ENCODE results near the gene ZNF618.
"Not testable (repeated sequence)": the region's sequence is repeated elsewhere in the genome, so short reads cannot be mapped to it uniquely, and the experiment has no call there.

The ZNF618 gene

GRCh38 chr9:114034196-114034595 is 158.1 kb downstream of the ZNF618 start:
- Histone ChIP-seq H3K9ac (ENCODE audit: low read depth, low read length) (no peak overlapping the region), H3K27me3 (ENCODE audit: control insufficient read depth, insufficient read depth, low read length) (no peaks in the 10 kb centered on the region), H3K4me1 (ENCODE audit: control insufficient read depth, insufficient read depth, low read length) (peaks cover 7% of the 10 kb centered on the region), H3K36me3 (ENCODE audit: control insufficient read depth, insufficient read depth, low read length) (peaks cover 13% of the 10 kb centered on the region), H3K9me3 (ENCODE audit: control insufficient read depth, insufficient read depth, low read length) (no peaks in the 10 kb centered on the region), H3K4me3 (ENCODE audit: low read depth, low read length) (no peak overlapping the region)

DNA sequence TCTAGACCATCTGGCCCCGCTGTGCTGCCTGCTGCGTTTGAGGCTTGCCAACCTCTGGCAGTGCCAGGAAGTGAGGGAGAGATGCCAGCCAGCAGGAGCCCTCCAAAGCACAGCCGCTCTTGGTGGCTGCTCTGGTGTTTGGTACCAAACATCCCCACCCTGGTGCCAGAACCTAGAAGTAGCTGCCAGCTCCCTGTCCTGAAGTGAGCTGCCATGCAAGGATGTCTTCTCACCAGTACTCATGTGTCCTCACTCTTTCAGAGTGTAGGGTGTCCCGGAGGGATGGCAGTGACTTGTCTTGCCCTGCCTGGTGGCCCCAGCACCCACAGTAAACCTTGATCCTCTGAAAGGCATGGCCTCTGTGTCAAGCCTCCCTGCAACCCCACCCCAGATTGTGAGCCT is 158.6 kb downstream of the ZNF618 start:
- Histone ChIP-seq H3K4me3 (ENCODE audit: low read depth, low read length) (no peak overlapping the region), H3K27me3 (ENCODE audit: control insufficient read depth, insufficient read depth, low read length) (no peaks in the 10 kb centered on the region), H3K9me3 (ENCODE audit: control insufficient read depth, insufficient read depth, low read length) (no peaks in the 10 kb centered on the region), H3K36me3 (ENCODE audit: control insufficient read depth, insufficient read depth, low read length) (peaks cover 18% of the 10 kb centered on the region), H3K9ac (ENCODE audit: low read depth, low read length) (no peak overlapping the region), H3K4me1 (ENCODE audit: control insufficient read depth, insufficient read depth, low read length) (peaks cover 7% of the 10 kb centered on the region)

- H3K27me3 ChIP-seq (ENCODE audit: control insufficient read depth, insufficient read depth, low read length), result no peaks in the 10 kb centered on the region
- peaks cover 7% of the 10 kb centered on the region for H3K4me1 ChIP-seq (ENCODE audit: control insufficient read depth, insufficient read depth, low read length)
- no peak overlapping the region for H3K9ac ChIP-seq (ENCODE audit: low read depth, low read length)
- no peaks in the 10 kb centered on the region for H3K9me3 ChIP-seq (ENCODE audit: control insufficient read depth, insufficient read depth, low read length)
- peaks cover 19% of the 10 kb centered on the region for H3K36me3 ChIP-seq (ENCODE audit: control insufficient read depth, insufficient read depth, low read length)
- H3K4me3 ChIP-seq (ENCODE audit: low read depth, low read length), result no peak overlapping the region
These were observed 159.2 kb downstream of the ZNF618 start for GRCh38 chr9:114035221-114035844.

DNA sequence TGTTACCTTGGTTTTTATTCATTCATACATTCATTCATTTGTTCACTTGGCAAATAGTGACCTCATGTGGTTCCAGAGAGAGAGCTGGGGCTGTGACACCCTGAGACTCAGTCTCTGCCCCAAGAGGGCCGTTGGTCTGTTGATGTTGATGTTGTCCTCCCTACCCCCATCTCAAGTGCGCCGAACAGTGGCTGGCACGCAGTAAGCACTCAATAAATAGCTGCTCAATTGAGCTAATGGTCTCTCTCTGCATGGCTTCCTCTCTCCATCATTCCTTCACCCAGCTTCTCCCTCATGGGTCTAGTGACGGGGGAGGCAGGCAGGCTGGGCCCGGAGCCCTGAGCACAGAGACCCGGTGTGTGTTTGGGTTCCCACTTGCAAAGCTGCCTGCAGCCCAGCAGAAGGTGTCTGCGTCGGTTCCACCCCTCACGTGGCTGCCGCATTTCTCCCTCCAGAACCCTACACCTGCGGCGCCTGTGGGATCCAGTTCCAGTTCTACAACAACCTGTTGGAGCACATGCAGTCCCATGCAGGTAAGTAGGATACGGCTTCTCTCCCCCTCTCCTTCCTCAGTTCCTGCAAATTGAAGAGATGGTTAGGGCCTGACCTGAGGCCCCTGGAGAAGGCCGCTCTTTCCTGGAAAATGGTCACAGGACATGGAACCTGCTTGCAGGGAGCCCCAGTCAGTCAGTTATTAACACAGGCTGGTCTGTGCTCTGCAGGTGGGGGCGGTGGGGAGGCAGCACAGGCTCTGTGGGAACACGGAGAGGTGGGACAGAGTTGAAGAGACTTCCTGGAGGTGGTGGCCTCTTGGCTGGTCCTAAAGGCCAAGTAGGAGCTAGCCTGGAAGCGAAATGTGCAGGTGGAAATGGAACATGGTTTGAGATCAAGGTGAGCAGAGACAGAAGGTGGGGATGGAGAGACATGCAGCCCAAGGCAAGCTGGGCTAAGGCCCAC is 160.0 kb downstream of the ZNF618 start:
- Histone ChIP-seq H3K9ac (ENCODE audit: low read depth, low read length) (no peak overlapping the region), H3K9me3 (ENCODE audit: control insufficient read depth, insufficient read depth, low read length) (no peaks in the 10 kb centered on the region), H3K36me3 (ENCODE audit: control insufficient read depth, insufficient read depth, low read length) (peaks cover 19% of the 10 kb centered on the region), H3K27me3 (ENCODE audit: control insufficient read depth, insufficient read depth, low read length) (no peaks in the 10 kb centered on the region), H3K4me1 (ENCODE audit: control insufficient read depth, insufficient read depth, low read length) (peaks cover 7% of the 10 kb centered on the region), H3K4me3 (ENCODE audit: low read depth, low read length) (no peak overlapping the region)

- peaks cover 17% of the 10 kb centered on the region for H3K36me3 ChIP-seq (ENCODE audit: control insufficient read depth, insufficient read depth, low read length)
- H3K4me3 ChIP-seq (ENCODE audit: low read depth, low read length), result no peak overlapping the region
- H3K9ac ChIP-seq (ENCODE audit: low read depth, low read length), result no peak overlapping the region
- H3K4me1 ChIP-seq (ENCODE audit: control insufficient read depth, insufficient read depth, low read length), result peaks cover 7% of the 10 kb centered on the region
- H3K27me3 ChIP-seq (ENCODE audit: control insufficient read depth, insufficient read depth, low read length), result no peaks in the 10 kb centered on the region
- no peaks in the 10 kb centered on the region for H3K9me3 ChIP-seq (ENCODE audit: control insufficient read depth, insufficient read depth, low read length)
These were observed 161.1 kb downstream of the ZNF618 start for GRCh38 chr9:114037249-114037648.

GRCh38 chr9:114037961-114038723 is 162.0 kb downstream of the ZNF618 start:
- H3K4me3 ChIP-seq (ENCODE audit: low read depth, low read length), result no peak overlapping the region
- H3K36me3 ChIP-seq (ENCODE audit: control insufficient read depth, insufficient read depth, low read length), result peaks cover 13% of the 10 kb centered on the region
- H3K9ac ChIP-seq (ENCODE audit: low read depth, low read length), result no peak overlapping the region
- H3K27me3 ChIP-seq (ENCODE audit: control insufficient read depth, insufficient read depth, low read length), result no peaks in the 10 kb centered on the region
- no peaks in the 10 kb centered on the region for H3K9me3 ChIP-seq (ENCODE audit: control insufficient read depth, insufficient read depth, low read length)
- peaks cover 7% of the 10 kb centered on the region for H3K4me1 ChIP-seq (ENCODE audit: control insufficient read depth, insufficient read depth, low read length)

DNA sequence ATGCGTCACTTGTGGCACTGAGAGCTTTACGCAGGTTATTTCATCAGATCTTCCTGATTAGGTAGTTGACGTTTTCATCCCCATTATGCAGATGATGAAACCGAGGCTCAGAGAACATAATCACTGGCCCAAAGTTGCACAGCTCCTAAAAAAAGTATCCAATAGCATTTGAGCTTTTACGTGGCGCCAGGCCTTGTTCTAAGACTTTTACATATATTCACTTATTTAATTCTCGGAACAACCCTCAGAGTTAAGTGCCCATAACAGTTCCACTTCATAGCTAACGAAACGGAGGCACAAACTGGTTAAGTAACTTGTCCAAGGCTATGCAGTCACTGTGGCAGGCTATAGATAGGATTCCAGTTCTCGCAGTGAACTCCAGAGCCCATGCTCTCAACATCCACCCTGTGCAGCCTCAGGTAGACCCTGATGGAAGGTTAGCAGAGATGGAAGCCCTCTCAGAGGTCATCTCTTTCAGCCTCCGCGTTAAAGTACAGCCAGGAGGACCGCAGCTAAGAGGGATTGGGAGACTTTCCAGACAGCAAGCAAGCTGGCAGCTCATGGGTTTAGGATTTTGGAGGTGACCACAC is 162.7 kb downstream of the ZNF618 start:
- no peaks in the 10 kb centered on the region for H3K9me3 ChIP-seq (ENCODE audit: control insufficient read depth, insufficient read depth, low read length)
- no peak overlapping the region for H3K4me3 ChIP-seq (ENCODE audit: low read depth, low read length)
- H3K36me3 ChIP-seq (ENCODE audit: control insufficient read depth, insufficient read depth, low read length), result peaks cover 13% of the 10 kb centered on the region
- peaks cover 7% of the 10 kb centered on the region for H3K4me1 ChIP-seq (ENCODE audit: control insufficient read depth, insufficient read depth, low read length)
- no peaks in the 10 kb centered on the region for H3K27me3 ChIP-seq (ENCODE audit: control insufficient read depth, insufficient read depth, low read length)
- H3K9ac ChIP-seq (ENCODE audit: low read depth, low read length), result no peak overlapping the region

DNA sequence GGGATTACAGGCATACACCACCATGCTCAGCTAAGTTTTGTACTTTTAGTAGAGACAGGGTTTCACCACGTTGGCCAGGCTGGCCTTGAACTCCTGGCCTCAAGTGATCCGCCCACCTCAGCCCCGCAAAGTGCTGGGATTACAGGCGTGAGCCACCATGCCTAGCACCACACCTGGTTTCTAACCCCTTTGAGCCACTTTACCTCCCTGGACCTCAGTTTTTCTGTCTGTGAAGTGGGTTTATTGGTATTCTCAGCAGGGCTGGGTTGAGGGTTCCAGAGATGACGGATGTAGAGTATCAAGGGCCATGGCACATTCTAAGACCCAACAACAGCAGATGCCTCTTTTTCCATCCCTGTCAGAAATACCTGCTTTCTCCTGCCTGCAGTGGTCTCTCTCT is 163.4 kb downstream of the ZNF618 start:
- Histone ChIP-seq H3K27me3 (ENCODE audit: control insufficient read depth, insufficient read depth, low read length) (no peaks in the 10 kb centered on the region), H3K36me3 (ENCODE audit: control insufficient read depth, insufficient read depth, low read length) (peaks cover 13% of the 10 kb centered on the region), H3K4me1 (ENCODE audit: control insufficient read depth, insufficient read depth, low read length) (peaks cover 7% of the 10 kb centered on the region)

DNA sequence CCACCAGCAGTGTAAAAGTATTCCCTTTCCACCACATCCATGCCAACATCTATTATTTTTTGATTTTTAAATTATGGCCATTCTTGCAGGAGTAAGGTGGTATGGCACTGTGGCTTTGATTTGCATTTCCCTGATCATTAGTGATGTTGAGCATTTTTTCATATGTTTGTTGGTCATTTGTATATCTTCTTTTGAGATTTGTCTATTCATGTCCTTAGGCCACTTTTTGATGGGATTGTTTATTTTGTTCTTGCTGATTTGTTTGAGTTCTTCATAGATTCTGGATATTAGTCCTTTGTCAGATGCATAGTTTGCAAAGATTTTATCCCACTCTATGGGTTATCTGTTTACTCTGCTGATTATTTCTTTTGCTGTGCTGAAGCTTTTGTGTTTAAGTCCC is 167.6 kb downstream of the ZNF618 start:
- H3K27me3 ChIP-seq (ENCODE audit: control insufficient read depth, insufficient read depth, low read length); H3K9ac ChIP-seq (ENCODE audit: low read depth, low read length); H3K9me3 ChIP-seq (ENCODE audit: control insufficient read depth, insufficient read depth, low read length); H3K4me1 ChIP-seq (ENCODE audit: control insufficient read depth, insufficient read depth, low read length); H3K4me3 ChIP-seq (ENCODE audit: low read depth, low read length); H3K36me3 ChIP-seq (ENCODE audit: control insufficient read depth, insufficient read depth, low read length): not testable (repeated sequence)

More for the DNA sequence above, 163.4 kb downstream of the ZNF618 start:
- H3K9me3 ChIP-seq (ENCODE audit: control insufficient read depth, insufficient read depth, low read length), result no peaks in the 10 kb centered on the region
- no peak overlapping the region for H3K4me3 ChIP-seq (ENCODE audit: low read depth, low read length)
- no peak overlapping the region for H3K9ac ChIP-seq (ENCODE audit: low read depth, low read length)

- no peak overlapping the region for H3K9ac ChIP-seq (ENCODE audit: low read depth, low read length)
These were observed 170.2 kb downstream of the ZNF618 start for GRCh38 chr9:114046237-114046755.

DNA sequence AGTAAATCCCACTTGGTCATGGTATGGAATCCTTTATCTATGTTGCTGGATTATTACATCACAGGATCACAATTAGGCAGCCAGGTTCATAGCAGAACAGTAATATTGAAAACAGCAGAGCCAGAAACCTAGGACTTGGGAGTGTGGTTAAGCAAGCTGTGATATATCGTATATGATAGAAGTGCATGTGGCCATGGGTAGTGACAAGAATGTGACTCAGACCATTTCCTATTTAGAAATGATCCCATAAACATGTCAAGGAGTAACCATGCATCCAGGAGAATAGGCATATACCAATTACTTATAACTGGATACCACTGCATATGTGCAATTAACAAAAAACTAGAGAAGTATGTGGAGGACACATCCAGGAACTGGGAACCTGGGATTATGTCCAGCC is 170.8 kb downstream of the ZNF618 start:
- no peaks in the 10 kb centered on the region for H3K27me3 ChIP-seq (ENCODE audit: control insufficient read depth, insufficient read depth, low read length)
- H3K36me3 ChIP-seq (ENCODE audit: control insufficient read depth, insufficient read depth, low read length), result peaks cover 8% of the 10 kb centered on the region
- H3K9ac ChIP-seq (ENCODE audit: low read depth, low read length), result no peak overlapping the region
- H3K9me3 ChIP-seq (ENCODE audit: control insufficient read depth, insufficient read depth, low read length), result no peaks in the 10 kb centered on the region
- H3K4me1 ChIP-seq (ENCODE audit: control insufficient read depth, insufficient read depth, low read length), result no peaks in the 10 kb centered on the region
- no peak overlapping the region for H3K4me3 ChIP-seq (ENCODE audit: low read depth, low read length)

More at GRCh38 chr9:114046237-114046755, 170.2 kb downstream of the ZNF618 start:
- Histone ChIP-seq H3K4me3 (ENCODE audit: low read depth, low read length) (no peak overlapping the region), H3K9me3 (ENCODE audit: control insufficient read depth, insufficient read depth, low read length) (no peaks in the 10 kb centered on the region), H3K27me3 (ENCODE audit: control insufficient read depth, insufficient read depth, low read length) (no peaks in the 10 kb centered on the region), H3K4me1 (ENCODE audit: control insufficient read depth, insufficient read depth, low read length) (no peaks in the 10 kb centered on the region), H3K36me3 (ENCODE audit: control insufficient read depth, insufficient read depth, low read length) (peaks cover 8% of the 10 kb centered on the region)
